Measurements from ENCODE around the gene MED15.

DNA sequence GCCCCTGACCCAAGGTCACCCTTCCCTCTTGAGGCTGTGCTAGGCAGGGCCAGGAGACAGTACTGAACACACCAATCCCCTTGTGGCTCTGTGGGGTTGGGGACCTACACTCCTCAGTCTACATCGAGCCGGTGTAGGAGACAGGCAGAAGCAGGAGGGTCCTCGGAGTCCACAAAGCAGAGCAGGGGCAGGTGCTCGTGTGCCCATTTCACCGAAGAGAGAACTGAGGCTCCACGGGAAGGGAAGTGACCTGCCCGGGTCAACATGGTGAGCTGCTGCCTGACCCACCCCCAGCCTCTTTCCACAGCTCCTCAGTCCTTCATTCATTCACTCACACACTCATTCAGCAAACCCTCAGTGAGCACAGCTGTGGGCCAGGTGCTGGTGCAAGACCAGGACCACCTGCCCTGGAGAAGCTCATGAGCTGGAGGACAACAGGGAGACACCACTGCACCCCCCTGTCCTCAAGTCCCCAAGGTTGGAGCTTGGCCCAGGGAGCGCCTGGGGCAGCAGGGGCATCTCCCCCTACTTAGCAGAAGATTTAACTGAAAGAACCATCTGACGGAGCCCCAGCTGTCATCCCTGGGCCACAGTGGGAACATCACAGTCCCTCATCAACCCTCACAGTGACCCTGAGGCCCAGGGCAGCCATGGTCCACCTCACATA lies 127.3 kb downstream of the MED15 start:
- TF ChIP-seq CTCF (IDR thresholded peaks at IDR 0.05) (no peak), POLR2A (IDR thresholded peaks at IDR 0.05) (no peak)
